ENCODE data around the gene ZNF362. TPM values are rescaled to one million over a fixed set of nuclear protein-coding genes. Genes with fewer than 3 reads are reported as not detected.

ZNF362 gene
- total RNA-seq, 1 experiment from 2014 or later = 11.1 TPM

- no peak overlapping the region for H3K4me2 ChIP-seq (ENCODE audit: low read length)
- no peak for ATAC-seq
- no peak overlapping the region for H3K27ac ChIP-seq (ENCODE audit: low read depth, low read length)
- no peaks in the 10 kb centered on the region for H3K9me3 ChIP-seq (ENCODE audit: control insufficient read depth in 1 of 2, insufficient read depth in 1 of 2, low read depth in 1 of 2, low read length in 2 of 2)
- DNase-seq (ENCODE audit: low read depth, low spot score) = no peak
- H3K27me3 ChIP-seq (ENCODE audit: insufficient read depth, low read length) = no peaks in the 10 kb centered on the region
- no peaks in the 10 kb centered on the region for H3K79me2 ChIP-seq (ENCODE audit: insufficient read depth, low read length)
- no peak overlapping the region for H2AFZ ChIP-seq (ENCODE audit: low read depth, low read length, poor library complexity, severe bottlenecking)
- BruUV-seq (replicated peaks) = no TSS peak
- H3K36me3 ChIP-seq (ENCODE audit: control insufficient read depth in 1 of 2, insufficient read depth in 2 of 2, low read length in 2 of 2) = peaks cover 14% of the 10 kb centered on the region in 2 experiments; a peak in 2 of 4 replicates
- H4K20me1 ChIP-seq (ENCODE audit: insufficient read depth) = no peaks in the 10 kb centered on the region
- no peak overlapping the region for H3K9ac ChIP-seq (ENCODE audit: low read length)
- no peak for TF ChIP-seq RAD21 (IDR thresholded peaks at IDR 0.05; ENCODE audit: low read depth)
- TF ChIP-seq, protein P1, sequence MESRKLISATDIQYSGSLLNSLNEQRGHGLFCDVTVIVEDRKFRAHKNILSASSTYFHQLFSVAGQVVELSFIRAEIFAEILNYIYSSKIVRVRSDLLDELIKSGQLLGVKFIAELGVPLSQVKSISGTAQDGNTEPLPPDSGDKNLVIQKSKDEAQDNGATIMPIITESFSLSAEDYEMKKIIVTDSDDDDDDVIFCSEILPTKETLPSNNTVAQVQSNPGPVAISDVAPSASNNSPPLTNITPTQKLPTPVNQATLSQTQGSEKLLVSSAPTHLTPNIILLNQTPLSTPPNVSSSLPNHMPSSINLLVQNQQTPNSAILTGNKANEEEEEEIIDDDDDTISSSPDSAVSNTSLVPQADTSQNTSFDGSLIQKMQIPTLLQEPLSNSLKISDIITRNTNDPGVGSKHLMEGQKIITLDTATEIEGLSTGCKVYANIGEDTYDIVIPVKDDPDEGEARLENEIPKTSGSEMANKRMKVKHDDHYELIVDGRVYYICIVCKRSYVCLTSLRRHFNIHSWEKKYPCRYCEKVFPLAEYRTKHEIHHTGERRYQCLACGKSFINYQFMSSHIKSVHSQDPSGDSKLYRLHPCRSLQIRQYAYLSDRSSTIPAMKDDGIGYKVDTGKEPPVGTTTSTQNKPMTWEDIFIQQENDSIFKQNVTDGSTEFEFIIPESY (IDR thresholded peaks at IDR 0.05; ENCODE audit: extremely low read depth, insufficient replicate concordance, low read length) = no peak
- no peak for TF ChIP-seq JUND (IDR thresholded peaks at IDR 0.05)
- TF ChIP-seq, protein P2, sequence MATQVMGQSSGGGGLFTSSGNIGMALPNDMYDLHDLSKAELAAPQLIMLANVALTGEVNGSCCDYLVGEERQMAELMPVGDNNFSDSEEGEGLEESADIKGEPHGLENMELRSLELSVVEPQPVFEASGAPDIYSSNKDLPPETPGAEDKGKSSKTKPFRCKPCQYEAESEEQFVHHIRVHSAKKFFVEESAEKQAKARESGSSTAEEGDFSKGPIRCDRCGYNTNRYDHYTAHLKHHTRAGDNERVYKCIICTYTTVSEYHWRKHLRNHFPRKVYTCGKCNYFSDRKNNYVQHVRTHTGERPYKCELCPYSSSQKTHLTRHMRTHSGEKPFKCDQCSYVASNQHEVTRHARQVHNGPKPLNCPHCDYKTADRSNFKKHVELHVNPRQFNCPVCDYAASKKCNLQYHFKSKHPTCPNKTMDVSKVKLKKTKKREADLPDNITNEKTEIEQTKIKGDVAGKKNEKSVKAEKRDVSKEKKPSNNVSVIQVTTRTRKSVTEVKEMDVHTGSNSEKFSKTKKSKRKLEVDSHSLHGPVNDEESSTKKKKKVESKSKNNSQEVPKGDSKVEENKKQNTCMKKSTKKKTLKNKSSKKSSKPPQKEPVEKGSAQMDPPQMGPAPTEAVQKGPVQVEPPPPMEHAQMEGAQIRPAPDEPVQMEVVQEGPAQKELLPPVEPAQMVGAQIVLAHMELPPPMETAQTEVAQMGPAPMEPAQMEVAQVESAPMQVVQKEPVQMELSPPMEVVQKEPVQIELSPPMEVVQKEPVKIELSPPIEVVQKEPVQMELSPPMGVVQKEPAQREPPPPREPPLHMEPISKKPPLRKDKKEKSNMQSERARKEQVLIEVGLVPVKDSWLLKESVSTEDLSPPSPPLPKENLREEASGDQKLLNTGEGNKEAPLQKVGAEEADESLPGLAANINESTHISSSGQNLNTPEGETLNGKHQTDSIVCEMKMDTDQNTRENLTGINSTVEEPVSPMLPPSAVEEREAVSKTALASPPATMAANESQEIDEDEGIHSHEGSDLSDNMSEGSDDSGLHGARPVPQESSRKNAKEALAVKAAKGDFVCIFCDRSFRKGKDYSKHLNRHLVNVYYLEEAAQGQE (IDR thresholded peaks at IDR 0.05; ENCODE audit: low read depth) = no peak
- TF ChIP-seq, protein P3, sequence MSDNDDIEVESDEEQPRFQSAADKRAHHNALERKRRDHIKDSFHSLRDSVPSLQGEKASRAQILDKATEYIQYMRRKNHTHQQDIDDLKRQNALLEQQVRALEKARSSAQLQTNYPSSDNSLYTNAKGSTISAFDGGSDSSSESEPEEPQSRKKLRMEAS (IDR thresholded peaks at IDR 0.05) = no peak
- no peak for TF ChIP-seq EGR1 (IDR thresholded peaks at IDR 0.05; ENCODE audit: low read depth)
- no peak for TF ChIP-seq ZNF274 (IDR thresholded peaks at IDR 0.05; ENCODE audit: low read depth, low read length)
- intact Hi-C loops (cut with micrococcal nuclease) = no loop called here
- no peaks in the 10 kb centered on the region for H3K4me1 ChIP-seq (ENCODE audit: control insufficient read depth in 1 of 2, insufficient read depth in 2 of 2, low read length in 2 of 2)
- no peak overlapping the region for H3K4me3 ChIP-seq (replicated peaks in 1 of 2; ENCODE audit: low read depth in 1 of 2, low read length in 2 of 2)
- CTCF ChIA-PET = no interaction called here
- no peaks in the 10 kb centered on the region for H3K9me2 ChIP-seq (ENCODE audit: insufficient read depth)
- RAD21 ChIA-PET (ENCODE audit: low non-redundant PET in 1 of 2, low total read pairs in 2 of 2, uncharacterized antibody in 2 of 2, unreplicated experiment in 2 of 2) = no interaction called here
- POLR2A ChIA-PET = no interaction called here
Observed at GRCh38 chr1:33319186-33319948, 63.1 kb downstream of the ZNF362 start.

All from HCT116 (cell line).